Gastrocnemius medialis (tissue), 4 donors: ENCODE results near the gene ISG20L2.

Experiments used
- POLR2A ChIP-seq, 2 donors: fragments of 450-650 bp; IDR thresholded peaks; one replicate each; pipeline ENCODE4 v1.6.1; 2017; ENCODE audit warnings: antibody characterized with exemption in 2 of 2, mild to moderate bottlenecking in 2 of 2, moderate library complexity in 2 of 2
- TF ChIP-seq, protein P1 (sequence below), 5 experiments: fragments of 450-650 bp in 3 of 5; fragments of 200-600 bp in 2 of 5; sonication (generic) in 2 of 5; IDR thresholded peaks in 4 of 5; conservative IDR thresholded peaks in 1 of 5; 1 replicate in 4 of 5; 2 replicates in 1 of 5; pipeline ENCODE4 v1.5.1; 2016 to 2019; ENCODE audit warnings: antibody characterized with exemption in 5 of 5, mild to moderate bottlenecking in 3 of 5, moderate library complexity in 3 of 5

DNA sequence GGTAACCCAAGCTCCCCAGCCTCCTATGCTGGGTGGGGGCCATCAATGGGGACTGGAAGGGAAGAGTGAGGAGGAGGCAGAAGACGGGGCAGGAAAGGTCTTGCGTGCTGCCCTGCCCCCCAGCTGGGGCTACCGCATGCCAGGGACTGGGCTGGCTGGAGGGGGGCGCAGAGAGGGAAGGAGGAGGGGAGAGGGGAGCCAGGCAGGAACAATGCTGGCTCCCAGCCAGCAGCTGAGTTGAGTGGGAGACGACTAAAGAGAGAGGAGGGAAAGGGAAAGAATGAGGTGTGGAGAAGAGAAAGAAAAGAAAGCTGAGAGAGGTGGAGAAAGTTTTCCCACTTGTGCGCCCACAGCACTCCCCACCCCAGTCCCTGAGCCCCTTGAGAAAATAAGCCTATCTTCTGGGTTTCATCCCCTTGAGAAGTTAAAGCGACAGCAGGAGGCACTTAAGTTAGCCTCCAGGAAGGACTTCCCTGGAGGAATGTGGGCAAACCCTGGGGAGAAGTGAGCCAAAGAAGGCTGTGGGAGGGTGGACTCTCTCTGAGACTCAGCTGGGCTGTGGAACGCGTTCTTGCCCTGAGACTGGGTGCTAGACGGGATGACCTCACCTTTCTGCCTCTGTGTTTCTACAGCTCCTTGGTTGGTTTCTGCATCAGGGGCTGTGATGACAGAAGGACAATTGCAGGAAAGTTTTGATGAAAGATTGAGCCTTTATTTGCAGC, 38.5 kb downstream of the ISG20L2 start:
- TF ChIP-seq, protein P1, sequence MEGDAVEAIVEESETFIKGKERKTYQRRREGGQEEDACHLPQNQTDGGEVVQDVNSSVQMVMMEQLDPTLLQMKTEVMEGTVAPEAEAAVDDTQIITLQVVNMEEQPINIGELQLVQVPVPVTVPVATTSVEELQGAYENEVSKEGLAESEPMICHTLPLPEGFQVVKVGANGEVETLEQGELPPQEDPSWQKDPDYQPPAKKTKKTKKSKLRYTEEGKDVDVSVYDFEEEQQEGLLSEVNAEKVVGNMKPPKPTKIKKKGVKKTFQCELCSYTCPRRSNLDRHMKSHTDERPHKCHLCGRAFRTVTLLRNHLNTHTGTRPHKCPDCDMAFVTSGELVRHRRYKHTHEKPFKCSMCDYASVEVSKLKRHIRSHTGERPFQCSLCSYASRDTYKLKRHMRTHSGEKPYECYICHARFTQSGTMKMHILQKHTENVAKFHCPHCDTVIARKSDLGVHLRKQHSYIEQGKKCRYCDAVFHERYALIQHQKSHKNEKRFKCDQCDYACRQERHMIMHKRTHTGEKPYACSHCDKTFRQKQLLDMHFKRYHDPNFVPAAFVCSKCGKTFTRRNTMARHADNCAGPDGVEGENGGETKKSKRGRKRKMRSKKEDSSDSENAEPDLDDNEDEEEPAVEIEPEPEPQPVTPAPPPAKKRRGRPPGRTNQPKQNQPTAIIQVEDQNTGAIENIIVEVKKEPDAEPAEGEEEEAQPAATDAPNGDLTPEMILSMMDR (IDR thresholded peaks at IDR 0.05 in 4 of 5, conservative IDR thresholded peaks at IDR 0.05 in 1 of 5) = no peak
- no peak for TF ChIP-seq POLR2A (IDR thresholded peaks at IDR 0.05)
